Measurements from ENCODE around the gene GP2.

GRCh38 chr16:20300312-20301097 lies 26.8 kb downstream of the GP2 start:
- TF ChIP-seq PKNOX1 (IDR thresholded peaks at IDR 0.05) (no peak), FOXK2 (IDR thresholded peaks at IDR 0.05) (no peak), ARNT (IDR thresholded peaks at IDR 0.05) (no peak)

All from HEK293T (cell line).